Vagina (tissue), 2 donors: ENCODE measurements around the gene ZSCAN5A.

Source experiments
- CTCF ChIP-seq, 3 experiments: fragments of 450-650 bp in 2 of 3; fragments of 200-600 bp in 1 of 3; sonication (generic) in 1 of 3; IDR thresholded peaks; one replicate each; pipeline ENCODE4 v1.5.1; 2017 to 2019; ENCODE audit warnings: antibody characterized with exemption in 3 of 3, mild to moderate bottlenecking in 2 of 3, moderate library complexity in 2 of 3
- POLR2A ChIP-seq, 2 donors: fragments of 450-650 bp; IDR thresholded peaks; one replicate each; pipeline ENCODE4 v1.6.1; 2017; ENCODE audit warnings: antibody characterized with exemption in 2 of 2, mild to moderate bottlenecking in 2 of 2, moderate library complexity in 2 of 2
- POLR2AphosphoS5 ChIP-seq, 2 donors: sonication (generic); formaldehyde crosslinking; IDR thresholded peaks; one replicate each; pipeline ENCODE4 v1.9.0; 2017; ENCODE audit warnings: antibody characterized with exemption in 2 of 2, mild to moderate bottlenecking in 2 of 2, low read depth in 1 of 2; ENCODE audit not compliant: insufficient read depth in 1 of 2

- TF ChIP-seq CTCF (IDR thresholded peaks at IDR 0.05): no peak
- no peak for TF ChIP-seq POLR2A (IDR thresholded peaks at IDR 0.05)
- TF ChIP-seq POLR2AphosphoS5 (IDR thresholded peaks at IDR 0.05; ENCODE audit: insufficient read depth in 1 of 2, low read depth in 1 of 2): no peak
Observed at GRCh38 chr19:56193981-56194640, 120.5 kb downstream of the ZSCAN5A start.
